Measurements from ENCODE around the gene LRRC56. TPM values are rescaled to one million over a fixed set of nuclear protein-coding genes. Genes with fewer than 3 reads are reported as not detected.

Gene LRRC56
- total RNA-seq, 1 experiment from 2014 or later, result 3.4 TPM

DNA sequence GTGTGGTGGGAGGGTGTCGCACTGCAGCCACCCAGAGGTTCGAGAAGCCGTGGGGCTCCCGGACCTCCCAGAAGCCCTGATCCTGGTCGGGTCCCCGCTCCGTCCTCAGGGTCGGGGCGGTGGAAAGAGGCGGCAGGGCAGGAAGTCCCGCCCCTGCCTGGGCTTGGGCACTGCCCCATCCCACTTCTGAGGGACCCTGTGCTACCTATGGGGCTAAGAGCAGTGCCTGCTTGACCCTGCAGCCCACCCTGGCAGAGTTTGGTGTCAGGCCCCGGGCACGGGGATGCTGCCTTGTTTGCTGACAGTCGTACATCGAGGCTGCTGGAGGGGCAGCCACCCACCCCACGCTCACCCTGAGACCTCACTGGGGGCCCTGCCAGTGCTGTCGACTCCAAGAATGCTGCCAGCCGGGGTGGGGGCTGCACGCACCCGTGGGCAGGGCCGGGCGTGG is 49.7 kb upstream of the LRRC56 start (continued):
- TF ChIP-seq PREB (CRISPR knock-in tag; IDR thresholded peaks at IDR 0.05; ENCODE audit: borderline replicate concordance) (no peak), TCF7 (CRISPR knock-in tag; IDR thresholded peaks at IDR 0.05; ENCODE audit: low read depth) (no peak), E2F4 (CRISPR knock-in tag; IDR thresholded peaks at IDR 0.05; ENCODE audit: borderline replicate concordance, low read depth) (no peak), ETV6 (CRISPR knock-in tag; IDR thresholded peaks at IDR 0.05) (no peak), ZNF423 (CRISPR knock-in tag; IDR thresholded peaks at IDR 0.05) (no peak), TEAD4 (CRISPR knock-in tag; IDR thresholded peaks at IDR 0.05) (no peak), CBFB (CRISPR knock-in tag; IDR thresholded peaks at IDR 0.05; ENCODE audit: low read depth) (no peak), ELF4 (CRISPR knock-in tag; IDR thresholded peaks at IDR 0.05; ENCODE audit: low read depth) (no peak)
- TF ChIP-seq, protein P1, sequence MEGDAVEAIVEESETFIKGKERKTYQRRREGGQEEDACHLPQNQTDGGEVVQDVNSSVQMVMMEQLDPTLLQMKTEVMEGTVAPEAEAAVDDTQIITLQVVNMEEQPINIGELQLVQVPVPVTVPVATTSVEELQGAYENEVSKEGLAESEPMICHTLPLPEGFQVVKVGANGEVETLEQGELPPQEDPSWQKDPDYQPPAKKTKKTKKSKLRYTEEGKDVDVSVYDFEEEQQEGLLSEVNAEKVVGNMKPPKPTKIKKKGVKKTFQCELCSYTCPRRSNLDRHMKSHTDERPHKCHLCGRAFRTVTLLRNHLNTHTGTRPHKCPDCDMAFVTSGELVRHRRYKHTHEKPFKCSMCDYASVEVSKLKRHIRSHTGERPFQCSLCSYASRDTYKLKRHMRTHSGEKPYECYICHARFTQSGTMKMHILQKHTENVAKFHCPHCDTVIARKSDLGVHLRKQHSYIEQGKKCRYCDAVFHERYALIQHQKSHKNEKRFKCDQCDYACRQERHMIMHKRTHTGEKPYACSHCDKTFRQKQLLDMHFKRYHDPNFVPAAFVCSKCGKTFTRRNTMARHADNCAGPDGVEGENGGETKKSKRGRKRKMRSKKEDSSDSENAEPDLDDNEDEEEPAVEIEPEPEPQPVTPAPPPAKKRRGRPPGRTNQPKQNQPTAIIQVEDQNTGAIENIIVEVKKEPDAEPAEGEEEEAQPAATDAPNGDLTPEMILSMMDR (IDR thresholded peaks at IDR 0.05), result no peak

GRCh38 chr11:488062-488461 is 49.3 kb upstream of the LRRC56 start:
- Mint-ChIP-seq H3K36me3 (peaks cover 19% of the 10 kb centered on the region), H3K4me1 (no peaks in the 10 kb centered on the region), H3K9me3 (peaks cover 4% of the 10 kb centered on the region), H3K4me3 (no peak overlapping the region), H3K27me3 (ENCODE audit: low read depth) (no peaks in the 10 kb centered on the region), H3K27ac (no peak overlapping the region)
- ATAC-seq (no peak), DNase-seq (ENCODE audit: low spot score) (no peak)
- CTCF ChIA-PET, result no interaction called here
- POLR2A ChIA-PET, result no interaction called here
- TF ChIP-seq, protein P2, sequence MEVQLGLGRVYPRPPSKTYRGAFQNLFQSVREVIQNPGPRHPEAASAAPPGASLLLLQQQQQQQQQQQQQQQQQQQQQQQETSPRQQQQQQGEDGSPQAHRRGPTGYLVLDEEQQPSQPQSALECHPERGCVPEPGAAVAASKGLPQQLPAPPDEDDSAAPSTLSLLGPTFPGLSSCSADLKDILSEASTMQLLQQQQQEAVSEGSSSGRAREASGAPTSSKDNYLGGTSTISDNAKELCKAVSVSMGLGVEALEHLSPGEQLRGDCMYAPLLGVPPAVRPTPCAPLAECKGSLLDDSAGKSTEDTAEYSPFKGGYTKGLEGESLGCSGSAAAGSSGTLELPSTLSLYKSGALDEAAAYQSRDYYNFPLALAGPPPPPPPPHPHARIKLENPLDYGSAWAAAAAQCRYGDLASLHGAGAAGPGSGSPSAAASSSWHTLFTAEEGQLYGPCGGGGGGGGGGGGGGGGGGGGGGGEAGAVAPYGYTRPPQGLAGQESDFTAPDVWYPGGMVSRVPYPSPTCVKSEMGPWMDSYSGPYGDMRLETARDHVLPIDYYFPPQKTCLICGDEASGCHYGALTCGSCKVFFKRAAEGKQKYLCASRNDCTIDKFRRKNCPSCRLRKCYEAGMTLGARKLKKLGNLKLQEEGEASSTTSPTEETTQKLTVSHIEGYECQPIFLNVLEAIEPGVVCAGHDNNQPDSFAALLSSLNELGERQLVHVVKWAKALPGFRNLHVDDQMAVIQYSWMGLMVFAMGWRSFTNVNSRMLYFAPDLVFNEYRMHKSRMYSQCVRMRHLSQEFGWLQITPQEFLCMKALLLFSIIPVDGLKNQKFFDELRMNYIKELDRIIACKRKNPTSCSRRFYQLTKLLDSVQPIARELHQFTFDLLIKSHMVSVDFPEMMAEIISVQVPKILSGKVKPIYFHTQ (CRISPR knock-in tag; IDR thresholded peaks at IDR 0.05), result no peak
- TF ChIP-seq CREB1 (CRISPR knock-in tag; IDR thresholded peaks at IDR 0.05) (no peak), NFYB (CRISPR knock-in tag; conservative IDR thresholded peaks at IDR 0.05; ENCODE audit: low read depth) (no peak), ZNF532 (CRISPR knock-in tag; IDR thresholded peaks at IDR 0.05; ENCODE audit: borderline replicate concordance) (no peak), ZNF281 (CRISPR knock-in tag; IDR thresholded peaks at IDR 0.05) (no peak), ZNF396 (CRISPR knock-in tag; IDR thresholded peaks at IDR 0.05; ENCODE audit: borderline replicate concordance) (no peak), GRHL2 (CRISPR knock-in tag; IDR thresholded peaks at IDR 0.05; ENCODE audit: insufficient replicate concordance, severe bottlenecking) (no peak), CBFB (CRISPR knock-in tag; IDR thresholded peaks at IDR 0.05; ENCODE audit: low read depth) (no peak), SP1 (CRISPR knock-in tag; conservative IDR thresholded peaks at IDR 0.05) (no peak)
- TF ChIP-seq, protein P3, sequence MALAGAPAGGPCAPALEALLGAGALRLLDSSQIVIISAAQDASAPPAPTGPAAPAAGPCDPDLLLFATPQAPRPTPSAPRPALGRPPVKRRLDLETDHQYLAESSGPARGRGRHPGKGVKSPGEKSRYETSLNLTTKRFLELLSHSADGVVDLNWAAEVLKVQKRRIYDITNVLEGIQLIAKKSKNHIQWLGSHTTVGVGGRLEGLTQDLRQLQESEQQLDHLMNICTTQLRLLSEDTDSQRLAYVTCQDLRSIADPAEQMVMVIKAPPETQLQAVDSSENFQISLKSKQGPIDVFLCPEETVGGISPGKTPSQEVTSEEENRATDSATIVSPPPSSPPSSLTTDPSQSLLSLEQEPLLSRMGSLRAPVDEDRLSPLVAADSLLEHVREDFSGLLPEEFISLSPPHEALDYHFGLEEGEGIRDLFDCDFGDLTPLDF (CRISPR knock-in tag; IDR thresholded peaks at IDR 0.05), result no peak
- TF ChIP-seq, protein P4, sequence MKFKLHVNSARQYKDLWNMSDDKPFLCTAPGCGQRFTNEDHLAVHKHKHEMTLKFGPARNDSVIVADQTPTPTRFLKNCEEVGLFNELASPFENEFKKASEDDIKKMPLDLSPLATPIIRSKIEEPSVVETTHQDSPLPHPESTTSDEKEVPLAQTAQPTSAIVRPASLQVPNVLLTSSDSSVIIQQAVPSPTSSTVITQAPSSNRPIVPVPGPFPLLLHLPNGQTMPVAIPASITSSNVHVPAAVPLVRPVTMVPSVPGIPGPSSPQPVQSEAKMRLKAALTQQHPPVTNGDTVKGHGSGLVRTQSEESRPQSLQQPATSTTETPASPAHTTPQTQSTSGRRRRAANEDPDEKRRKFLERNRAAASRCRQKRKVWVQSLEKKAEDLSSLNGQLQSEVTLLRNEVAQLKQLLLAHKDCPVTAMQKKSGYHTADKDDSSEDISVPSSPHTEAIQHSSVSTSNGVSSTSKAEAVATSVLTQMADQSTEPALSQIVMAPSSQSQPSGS (CRISPR knock-in tag; IDR thresholded peaks at IDR 0.05; ENCODE audit: borderline replicate concordance, low read depth), result no peak
